ENCODE measurements around the gene NMNAT2.

DNA sequence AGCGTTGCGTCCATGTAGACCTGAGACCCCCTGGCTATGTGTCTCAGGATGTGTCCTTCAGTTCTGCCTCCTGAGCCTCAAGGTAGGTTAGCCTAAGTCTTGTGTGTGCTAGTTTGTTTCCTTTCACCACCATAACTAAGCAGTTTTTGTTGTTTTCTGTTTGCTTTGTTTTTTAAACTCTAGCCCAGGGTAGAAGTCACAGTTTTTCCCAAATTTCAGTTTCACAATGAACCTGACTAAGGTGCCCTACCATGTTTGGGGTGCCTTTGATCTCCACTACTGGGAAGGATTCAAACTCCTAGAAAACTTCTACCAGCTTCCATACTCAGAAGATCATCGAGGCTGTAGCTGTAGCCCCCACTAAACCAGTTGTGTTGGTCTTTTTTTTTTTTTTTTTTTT is 39.3 kb upstream of the NMNAT2 start:
- TF ChIP-seq RAD21 (IDR thresholded peaks at IDR 0.05; ENCODE audit: low read depth) (no peak), CEBPB (IDR thresholded peaks at IDR 0.05) (no peak), TAF1 (IDR thresholded peaks at IDR 0.05; ENCODE audit: low read depth) (no peak), TCF12 (IDR thresholded peaks at IDR 0.05; ENCODE audit: low read depth) (no peak), EGR1 (IDR thresholded peaks at IDR 0.05) (no peak), EP300 (IDR thresholded peaks at IDR 0.05; ENCODE audit: borderline replicate concordance) (no peak), FOXM1 (IDR thresholded peaks at IDR 0.05; ENCODE audit: borderline replicate concordance, low read depth) (no peak)
- TF ChIP-seq, protein P1, sequence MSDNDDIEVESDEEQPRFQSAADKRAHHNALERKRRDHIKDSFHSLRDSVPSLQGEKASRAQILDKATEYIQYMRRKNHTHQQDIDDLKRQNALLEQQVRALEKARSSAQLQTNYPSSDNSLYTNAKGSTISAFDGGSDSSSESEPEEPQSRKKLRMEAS (IDR thresholded peaks at IDR 0.05): no peak
- TF ChIP-seq, protein P2, sequence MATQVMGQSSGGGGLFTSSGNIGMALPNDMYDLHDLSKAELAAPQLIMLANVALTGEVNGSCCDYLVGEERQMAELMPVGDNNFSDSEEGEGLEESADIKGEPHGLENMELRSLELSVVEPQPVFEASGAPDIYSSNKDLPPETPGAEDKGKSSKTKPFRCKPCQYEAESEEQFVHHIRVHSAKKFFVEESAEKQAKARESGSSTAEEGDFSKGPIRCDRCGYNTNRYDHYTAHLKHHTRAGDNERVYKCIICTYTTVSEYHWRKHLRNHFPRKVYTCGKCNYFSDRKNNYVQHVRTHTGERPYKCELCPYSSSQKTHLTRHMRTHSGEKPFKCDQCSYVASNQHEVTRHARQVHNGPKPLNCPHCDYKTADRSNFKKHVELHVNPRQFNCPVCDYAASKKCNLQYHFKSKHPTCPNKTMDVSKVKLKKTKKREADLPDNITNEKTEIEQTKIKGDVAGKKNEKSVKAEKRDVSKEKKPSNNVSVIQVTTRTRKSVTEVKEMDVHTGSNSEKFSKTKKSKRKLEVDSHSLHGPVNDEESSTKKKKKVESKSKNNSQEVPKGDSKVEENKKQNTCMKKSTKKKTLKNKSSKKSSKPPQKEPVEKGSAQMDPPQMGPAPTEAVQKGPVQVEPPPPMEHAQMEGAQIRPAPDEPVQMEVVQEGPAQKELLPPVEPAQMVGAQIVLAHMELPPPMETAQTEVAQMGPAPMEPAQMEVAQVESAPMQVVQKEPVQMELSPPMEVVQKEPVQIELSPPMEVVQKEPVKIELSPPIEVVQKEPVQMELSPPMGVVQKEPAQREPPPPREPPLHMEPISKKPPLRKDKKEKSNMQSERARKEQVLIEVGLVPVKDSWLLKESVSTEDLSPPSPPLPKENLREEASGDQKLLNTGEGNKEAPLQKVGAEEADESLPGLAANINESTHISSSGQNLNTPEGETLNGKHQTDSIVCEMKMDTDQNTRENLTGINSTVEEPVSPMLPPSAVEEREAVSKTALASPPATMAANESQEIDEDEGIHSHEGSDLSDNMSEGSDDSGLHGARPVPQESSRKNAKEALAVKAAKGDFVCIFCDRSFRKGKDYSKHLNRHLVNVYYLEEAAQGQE (IDR thresholded peaks at IDR 0.05; ENCODE audit: low read depth): no peak

All from Ishikawa (cell line).